HepG2 (cell line): Measurements from ENCODE around the gene ARAP3. TPM values are rescaled to one million over a fixed set of nuclear protein-coding genes. Genes with fewer than 3 reads are reported as not detected.

ENCODE experiments used
- polyA plus RNA-seq, 8 experiments: library from polyadenylated mRNA; depleted of rRNA in 3 of 8; stranded (reverse) in 7 of 8; unstranded in 1 of 8; fragments of >200 nt; fragmentation: Illumina TruSeq in 4 of 8; extraction: Trizol in 4 of 8; gene quantifications; 2 replicates each; pipeline versions ENCODE4 v1.2.1 to v1.2.3, GENCODE V29; 2011 to 2016; ENCODE audit warnings: low read depth in 4 of 8, missing spikeins in 1 of 8, mixed read lengths in 1 of 8; ENCODE audit not compliant: insufficient read depth in 1 of 8
- total RNA-seq, 5 experiments: library from RNA; depleted of rRNA; stranded (reverse); fragments of >200 nt; fragmentation: Illumina TruSeq; extraction: Trizol; gene quantifications; 2 replicates each; pipeline ENCODE4 v1.2.3, GENCODE V29; 2016; ENCODE audit warnings: low read depth in 1 of 5

The ARAP3 gene
- total and polyA plus RNA-seq, 2 of the 13 experiments (the other 11 are each of a cell fraction or from before 2014, with no cell fraction given), result 0.25 TPM; not detected in 1

Other genes starting within 250 kb of the ARAP3 start
- 0.20 and 0.21 TPM in 2 replicates for gene PCDHGC3, start 206.3 kb downstream of the ARAP3 start, total RNA-seq (2016; rRNA removed; fragmentation: Illumina TruSeq; extraction: Trizol)
- 0.20 and 0.30 TPM in 2 replicates for gene PCDHGC3, start 206.3 kb downstream of the ARAP3 start, polyA plus RNA-seq (2011; rRNA removed)
- gene PCDHGC4, start 197.2 kb downstream of the ARAP3 start, total RNA-seq (2016; rRNA removed; fragmentation: Illumina TruSeq; extraction: Trizol), result 0.07 TPM in 1 of 2 replicates, not detected in the other
- gene PCDHGC4, start 197.2 kb downstream of the ARAP3 start, polyA plus RNA-seq (2011; rRNA removed), result 0.10 TPM in 1 of 2 replicates, not detected in the other
- not detected in 2 replicates for gene PCDHGC5, start 193.1 kb downstream of the ARAP3 start, total RNA-seq (2016; rRNA removed; fragmentation: Illumina TruSeq; extraction: Trizol)
- 0.03 TPM in 1 of 2 replicates, not detected in the other for gene PCDHGC5, start 193.1 kb downstream of the ARAP3 start, polyA plus RNA-seq (2011; rRNA removed)
- gene DIAPH1, start 63.2 kb downstream of the ARAP3 start, total RNA-seq (2016; rRNA removed; fragmentation: Illumina TruSeq; extraction: Trizol), result 28.5 and 33.9 TPM in 2 replicates
- 25.1 and 33.2 TPM in 2 replicates for gene DIAPH1, start 63.2 kb downstream of the ARAP3 start, polyA plus RNA-seq (2011; rRNA removed)
- gene HDAC3, start 45.4 kb downstream of the ARAP3 start, total RNA-seq (2016; rRNA removed; fragmentation: Illumina TruSeq; extraction: Trizol), result 83.9 and 84.0 TPM in 2 replicates
- 90.0 and 94.1 TPM in 2 replicates for gene HDAC3, start 45.4 kb downstream of the ARAP3 start, polyA plus RNA-seq (2011; rRNA removed)
- gene RELL2, start 45.2 kb downstream of the ARAP3 start, total RNA-seq (2016; rRNA removed; fragmentation: Illumina TruSeq; extraction: Trizol), result 5.2 and 8.3 TPM in 2 replicates
- 6.4 and 9.9 TPM in 2 replicates for gene RELL2, start 45.2 kb downstream of the ARAP3 start, polyA plus RNA-seq (2011; rRNA removed)
- gene FCHSD1, start 30.8 kb downstream of the ARAP3 start, total RNA-seq (2016; rRNA removed; fragmentation: Illumina TruSeq; extraction: Trizol), result 3.6 and 5.5 TPM in 2 replicates
- 15.4 and 20.7 TPM in 2 replicates for gene FCHSD1, start 30.8 kb downstream of the ARAP3 start, polyA plus RNA-seq (2011; rRNA removed)
- gene PCDH1, start 196.2 kb upstream of the ARAP3 start, total RNA-seq (2016; rRNA removed; fragmentation: Illumina TruSeq; extraction: Trizol), result 0.11 and 0.13 TPM in 2 replicates
- gene PCDH1, start 196.2 kb upstream of the ARAP3 start, polyA plus RNA-seq (2011; rRNA removed), result 0.83 and 1.3 TPM in 2 replicates
- gene DELE1, start 241.6 kb upstream of the ARAP3 start, total RNA-seq (2016; rRNA removed; fragmentation: Illumina TruSeq; extraction: Trizol), result 46.5 and 57.5 TPM in 2 replicates
- 90.3 and 97.1 TPM in 2 replicates for gene DELE1, start 241.6 kb upstream of the ARAP3 start, polyA plus RNA-seq (2011; rRNA removed)